GM19324 (cell line): Measurements from ENCODE around the gene VCAM1.
"Not testable (repeated sequence)": the region's sequence is repeated elsewhere in the genome, so short reads cannot be mapped to it uniquely, and the experiment has no call there.

Experiments used
- ATAC-seq: cut with Tn5 transposase; IDR thresholded peaks from one replicate; pipeline ENCODE4 v1.9.1; 2021; ENCODE audit warnings: mild to moderate bottlenecking, moderate library complexity; ENCODE audit not compliant: unreplicated experiment, low FRiP score

Gene VCAM1

GRCh38 chr1:100773444-100773843 is 53.9 kb downstream of the VCAM1 start:
- ATAC-seq = no peak

GRCh38 chr1:100774370-100774769 is 54.8 kb downstream of the VCAM1 start:
- ATAC-seq = no peak

GRCh38 chr1:100775483-100775882 is 55.9 kb downstream of the VCAM1 start:
- ATAC-seq = no peak

- no peak for ATAC-seq
Measured at GRCh38 chr1:100778748-100779147, 59.2 kb downstream of the VCAM1 start.

- no peak for ATAC-seq
Measured at GRCh38 chr1:100780814-100781213, 61.3 kb downstream of the VCAM1 start.

- not testable (repeated sequence) for ATAC-seq
Measured at GRCh38 chr1:100781728-100782127, 62.2 kb downstream of the VCAM1 start.

- ATAC-seq = no peak
Measured at GRCh38 chr1:100782473-100783039, 63.0 kb downstream of the VCAM1 start.

- peak; percentile 54 for ATAC-seq
Measured at GRCh38 chr1:100785470-100786052, 66.0 kb downstream of the VCAM1 start.

GRCh38 chr1:100786870-100787269 is 67.3 kb downstream of the VCAM1 start:
- no peak for ATAC-seq
